HG02973 (cell line): ENCODE results near the gene DNASE1L3.
"Not testable (repeated sequence)": the region's sequence is repeated elsewhere in the genome, so short reads cannot be mapped to it uniquely, and the experiment has no call there.

ENCODE experiments used
- ATAC-seq: cut with Tn5 transposase; IDR thresholded peaks from one replicate; pipeline ENCODE4 v1.9.1; 2021; ENCODE audit warnings: moderate library complexity; ENCODE audit not compliant: unreplicated experiment

DNASE1L3 gene

GRCh38 chr3:58236527-58237237 lies 25.9 kb upstream of the DNASE1L3 start:
- no peak for ATAC-seq

GRCh38 chr3:58235970-58236369 lies 25.2 kb upstream of the DNASE1L3 start:
- no peak for ATAC-seq

- ATAC-seq = no peak
Observed at GRCh38 chr3:58234516-58234931, 23.8 kb upstream of the DNASE1L3 start.

DNA sequence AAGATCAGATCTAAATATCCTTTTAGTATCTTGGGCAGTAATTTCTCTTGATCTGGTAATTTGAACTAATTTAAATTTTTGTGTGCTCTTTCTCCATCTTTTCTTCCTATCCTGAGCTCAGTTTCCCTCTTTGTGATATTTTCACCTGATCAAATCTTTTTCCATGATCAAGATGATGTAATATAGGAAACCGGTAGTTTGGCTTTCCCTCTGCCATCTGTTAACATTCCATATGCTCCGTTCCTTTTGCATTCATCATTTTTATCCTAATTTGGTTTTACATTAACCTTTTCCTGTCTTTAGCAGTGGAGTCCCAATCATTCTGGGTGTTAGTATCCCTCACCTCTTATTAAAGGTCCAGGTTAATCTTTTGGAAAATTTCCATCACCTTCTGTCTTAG lies 20.9 kb upstream of the DNASE1L3 start:
- ATAC-seq = no peak

GRCh38 chr3:58230876-58231552 lies 20.2 kb upstream of the DNASE1L3 start:
- no peak for ATAC-seq

DNA sequence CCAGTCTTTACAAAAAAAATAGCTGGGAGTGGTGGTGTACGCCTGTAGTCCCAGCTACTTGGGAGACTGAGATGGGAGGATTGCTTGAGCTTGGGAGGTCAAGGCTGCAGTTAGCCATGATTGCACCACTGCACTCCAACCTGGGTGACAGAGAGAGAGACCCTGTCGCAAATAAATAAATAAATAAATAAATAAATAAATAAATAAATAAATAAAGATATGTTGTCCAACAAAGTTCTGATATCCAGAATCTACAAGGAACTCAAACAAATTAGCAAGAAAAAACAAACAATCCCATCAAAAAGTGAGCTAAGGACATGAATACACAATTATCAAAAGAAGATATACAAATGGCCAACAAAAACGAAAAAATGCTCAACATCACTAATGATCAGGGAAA lies 17.2 kb upstream of the DNASE1L3 start:
- ATAC-seq = not testable (repeated sequence)

- no peak for ATAC-seq
Observed at GRCh38 chr3:58223855-58224254, 13.1 kb upstream of the DNASE1L3 start.

DNA sequence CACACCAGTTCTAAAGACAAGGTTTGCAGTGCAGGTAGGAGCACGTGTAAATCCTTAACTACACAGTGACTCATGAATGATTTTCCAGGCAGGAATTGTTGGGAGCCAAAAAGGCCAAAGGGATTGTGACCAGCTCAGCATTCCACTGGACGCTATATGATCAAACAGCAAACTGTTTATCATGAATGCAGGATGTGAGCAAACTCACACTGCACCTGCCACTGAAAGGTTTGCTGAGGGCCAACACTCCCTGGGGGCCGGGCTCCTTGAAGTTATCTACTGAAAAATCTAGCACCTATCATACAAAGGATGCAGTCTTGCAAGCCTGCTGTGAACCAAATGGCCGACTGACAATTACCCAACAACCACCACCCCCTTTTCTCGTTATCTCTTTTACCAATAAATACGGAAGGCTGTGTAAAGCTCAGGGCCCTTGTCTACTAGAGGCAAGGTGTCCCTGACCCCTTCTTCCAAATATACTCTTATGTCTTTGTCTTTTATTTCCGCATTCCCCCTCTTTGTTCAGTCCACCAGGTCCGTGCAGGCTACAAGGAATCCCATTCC lies 11.5 kb upstream of the DNASE1L3 start:
- no peak for ATAC-seq

DNA sequence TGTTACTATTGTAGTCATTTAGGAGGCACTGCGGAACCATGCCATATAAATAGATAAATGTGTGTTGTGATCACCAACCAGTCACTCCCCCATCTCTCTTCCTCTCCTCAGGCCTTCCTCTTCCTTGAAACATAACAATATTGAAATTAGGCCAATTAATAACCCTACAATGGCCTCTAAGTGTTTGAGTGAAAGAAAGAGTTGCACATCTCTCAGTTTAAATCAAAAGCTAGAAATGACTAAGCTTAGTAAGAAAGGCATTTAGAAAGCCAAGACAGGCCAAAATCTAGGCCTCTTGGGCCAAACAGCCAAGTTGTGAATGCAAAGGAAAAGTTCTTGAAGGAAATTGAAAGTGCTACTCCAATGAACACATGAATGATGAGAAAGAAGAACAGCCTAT lies 8.1 kb upstream of the DNASE1L3 start:
- ATAC-seq = no peak

GRCh38 chr3:58217209-58217811 lies 6.5 kb upstream of the DNASE1L3 start:
- peak; percentile 23 for ATAC-seq

- ATAC-seq = no peak
Observed at GRCh38 chr3:58216496-58217195, 5.9 kb upstream of the DNASE1L3 start.

DNA sequence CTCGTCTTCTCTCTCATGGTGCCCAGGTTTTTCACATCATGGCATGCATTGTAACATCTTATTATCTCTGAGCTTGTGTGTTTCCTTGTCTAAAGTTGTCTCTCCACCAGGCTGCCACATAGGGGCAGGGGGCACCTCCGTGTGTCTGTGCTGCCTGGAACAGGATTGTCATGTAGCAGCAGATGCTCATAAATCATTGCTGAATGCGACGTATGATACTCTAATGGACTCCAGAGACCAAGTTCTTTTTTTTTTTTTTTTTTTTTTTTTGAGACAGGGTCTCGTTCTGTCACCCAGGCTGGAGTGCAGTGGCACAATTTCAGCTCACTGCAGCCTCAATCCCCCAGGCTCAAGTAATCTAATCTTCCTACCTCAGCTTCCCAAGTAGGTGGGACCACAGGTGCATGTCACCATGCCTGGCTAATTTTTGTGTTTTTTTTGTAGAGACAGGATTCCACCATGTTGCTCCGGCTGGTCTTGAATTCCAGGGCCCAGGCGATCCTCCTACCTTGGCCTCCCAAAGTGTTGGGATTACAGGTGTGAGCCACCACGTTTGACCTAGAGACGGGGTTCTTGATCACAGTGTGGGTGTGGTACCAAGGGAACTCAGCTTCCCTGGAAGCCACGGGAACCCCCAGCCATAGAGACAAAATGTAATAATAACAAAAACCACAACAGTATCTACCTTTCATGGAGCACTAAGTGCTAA lies 4.7 kb upstream of the DNASE1L3 start:
- peak; percentile 2 for ATAC-seq

GRCh38 chr3:58214484-58215316 lies 3.9 kb upstream of the DNASE1L3 start:
- ATAC-seq = peak; percentile 86

- ATAC-seq = no peak
Observed at GRCh38 chr3:58209933-58210332, 839 bp downstream of the DNASE1L3 start.

GRCh38 chr3:58207954-58208353 lies 2.8 kb downstream of the DNASE1L3 start:
- ATAC-seq = no peak

DNA sequence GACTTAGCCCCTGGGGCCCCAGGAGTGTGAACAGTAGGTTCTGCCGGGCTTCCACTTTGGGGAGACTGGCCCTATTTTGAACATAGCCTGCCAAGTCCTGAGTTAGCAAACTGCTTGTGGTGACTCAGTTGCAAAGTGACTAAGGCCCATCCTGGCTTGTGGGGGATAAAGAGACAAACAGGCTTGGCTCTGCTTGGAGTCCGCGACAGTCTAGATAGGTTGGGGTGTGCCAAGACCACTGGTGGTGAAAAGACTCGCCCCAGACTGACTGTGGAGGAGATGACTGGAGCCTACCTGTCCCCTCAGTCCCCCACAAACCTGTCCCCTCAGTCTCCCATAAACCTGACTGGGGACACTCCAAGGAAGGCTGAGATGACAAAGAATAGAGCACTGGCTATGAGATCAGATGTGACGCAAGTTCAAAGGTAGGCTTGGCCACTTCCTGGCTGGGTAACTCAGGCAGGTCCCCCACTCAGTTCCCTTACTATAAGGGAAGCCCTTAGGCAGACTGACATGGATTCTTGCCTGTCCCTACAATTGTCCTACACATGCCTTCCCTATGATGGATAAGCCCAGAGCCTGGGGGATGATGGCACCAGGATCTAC lies 4.3 kb downstream of the DNASE1L3 start:
- ATAC-seq = no peak

DNA sequence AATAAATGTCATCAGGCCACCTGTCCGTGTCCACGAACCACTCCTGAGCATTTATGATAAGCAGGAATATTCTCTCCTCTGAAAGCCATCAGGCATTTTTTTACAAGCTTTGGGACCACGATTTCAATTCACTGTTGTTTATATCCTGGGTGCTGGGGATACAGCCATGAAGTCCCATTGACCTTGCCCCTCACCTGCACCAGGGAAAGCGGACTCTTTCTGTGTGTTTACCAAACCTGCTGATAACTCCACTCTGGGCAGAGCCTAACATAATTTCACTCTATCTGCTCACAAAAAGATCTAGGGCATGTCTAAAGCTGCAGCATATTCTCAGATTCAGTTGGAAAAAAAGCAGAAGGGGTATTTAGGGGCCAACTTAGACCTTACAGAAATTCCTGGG lies 4.8 kb downstream of the DNASE1L3 start:
- no peak for ATAC-seq

DNA sequence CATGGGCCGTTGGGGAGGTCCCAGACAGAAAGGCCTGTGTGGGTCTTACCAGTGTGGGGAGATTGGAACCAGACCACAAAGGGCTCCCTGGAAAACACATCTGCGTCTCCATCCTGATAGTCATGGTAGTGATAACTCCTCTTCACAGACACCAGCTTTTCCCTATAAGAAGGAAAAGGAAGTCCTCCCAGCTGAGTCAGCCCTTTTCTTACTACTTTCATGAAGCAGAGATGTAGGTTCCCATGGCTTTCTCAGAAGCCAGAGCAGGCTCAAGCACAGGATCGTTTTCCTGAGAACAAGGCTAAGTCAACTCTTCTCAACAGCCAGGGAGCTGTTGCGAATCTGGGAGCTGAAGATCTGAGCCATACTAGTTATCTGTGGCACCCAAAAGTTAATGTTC lies 6.1 kb downstream of the DNASE1L3 start:
- ATAC-seq = no peak

- no peak for ATAC-seq
Observed at GRCh38 chr3:58203541-58203940, 7.2 kb downstream of the DNASE1L3 start.
